Endothelial cell of umbilical vein (primary cell): ENCODE data around the gene FOXK1.

Experiments used
- EZH2 ChIP-seq: IDR thresholded peaks from 2 replicates; pipeline ENCODE4 v1.6.1; 2012; ENCODE audit warnings: borderline replicate concordance, low read depth, mild to moderate bottlenecking, moderate library complexity, low read length, inconsistent platforms; ENCODE audit not compliant: severe bottlenecking
- POLR2A ChIP-seq: IDR thresholded peaks from 2 replicates; pipeline ENCODE4 v1.6.1; 2012; ENCODE audit warnings: low read depth, mild to moderate bottlenecking, control low read depth, low read length
- POLR2AphosphoS5 ChIP-seq: IDR thresholded peaks from 2 replicates; pipeline ENCODE4 v1.6.1; 2012; ENCODE audit warnings: low read depth, mild to moderate bottlenecking, control low read depth, low read length, moderate library complexity; ENCODE audit not compliant: insufficient read depth
- TF ChIP-seq, protein P1 (sequence below), 2 donors: IDR thresholded peaks; 1 replicate in 1 of 2; 2 replicates in 1 of 2; pipeline ENCODE4 v1.5.1; 2011; ENCODE audit warnings: low read length in 2 of 2, mild to moderate bottlenecking in 2 of 2, moderate library complexity in 2 of 2, control low read depth in 1 of 2, inconsistent platforms in 1 of 2, low read depth in 1 of 2; ENCODE audit not compliant: insufficient read depth in 1 of 2; ENCODE audit errors: extremely low read depth in 1 of 2
- TF ChIP-seq, protein P2 (sequence below): IDR thresholded peaks from 2 replicates; pipeline ENCODE4 v1.6.1; 2011; ENCODE audit not compliant: insufficient read depth, insufficient read length

DNA sequence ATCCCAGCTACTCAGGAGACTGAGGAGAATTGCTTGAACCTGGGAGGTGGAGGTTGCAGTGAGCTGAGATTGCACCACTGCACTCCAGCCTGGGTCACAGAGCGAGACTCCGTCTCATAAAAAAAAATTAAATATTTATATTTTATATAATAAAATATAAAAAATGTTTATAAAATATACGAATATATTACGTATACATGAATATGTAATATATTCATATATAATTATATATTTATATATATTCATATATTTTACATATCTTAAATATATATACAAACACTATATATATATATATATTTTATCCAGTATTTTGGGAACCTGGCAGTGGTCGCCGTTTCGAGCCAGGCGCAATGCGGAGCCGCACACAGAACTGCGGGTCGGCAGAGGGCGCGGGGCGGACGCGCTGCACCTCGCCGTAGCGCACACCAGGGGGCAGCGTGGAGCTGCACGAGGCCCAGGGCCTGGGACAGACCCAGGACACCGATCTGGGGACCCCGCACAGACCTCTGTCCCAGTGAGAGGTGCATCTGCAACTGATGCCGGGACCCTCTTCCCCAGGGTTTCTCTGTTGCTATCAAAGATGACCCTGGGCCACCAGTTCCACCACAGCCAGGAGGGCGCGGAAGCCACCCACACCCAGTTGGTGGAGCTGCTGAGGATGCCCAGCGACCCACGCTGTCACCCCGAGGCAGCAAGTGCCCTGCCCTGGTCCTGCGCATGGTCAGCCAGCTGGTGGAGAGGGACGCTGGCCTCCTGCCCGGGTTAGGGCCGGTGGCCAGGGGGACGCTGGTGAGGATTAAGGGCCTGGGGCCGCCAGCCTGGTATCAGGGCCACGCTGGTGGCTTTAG lies 116.0 kb downstream of the FOXK1 start:
- TF ChIP-seq, protein P1, sequence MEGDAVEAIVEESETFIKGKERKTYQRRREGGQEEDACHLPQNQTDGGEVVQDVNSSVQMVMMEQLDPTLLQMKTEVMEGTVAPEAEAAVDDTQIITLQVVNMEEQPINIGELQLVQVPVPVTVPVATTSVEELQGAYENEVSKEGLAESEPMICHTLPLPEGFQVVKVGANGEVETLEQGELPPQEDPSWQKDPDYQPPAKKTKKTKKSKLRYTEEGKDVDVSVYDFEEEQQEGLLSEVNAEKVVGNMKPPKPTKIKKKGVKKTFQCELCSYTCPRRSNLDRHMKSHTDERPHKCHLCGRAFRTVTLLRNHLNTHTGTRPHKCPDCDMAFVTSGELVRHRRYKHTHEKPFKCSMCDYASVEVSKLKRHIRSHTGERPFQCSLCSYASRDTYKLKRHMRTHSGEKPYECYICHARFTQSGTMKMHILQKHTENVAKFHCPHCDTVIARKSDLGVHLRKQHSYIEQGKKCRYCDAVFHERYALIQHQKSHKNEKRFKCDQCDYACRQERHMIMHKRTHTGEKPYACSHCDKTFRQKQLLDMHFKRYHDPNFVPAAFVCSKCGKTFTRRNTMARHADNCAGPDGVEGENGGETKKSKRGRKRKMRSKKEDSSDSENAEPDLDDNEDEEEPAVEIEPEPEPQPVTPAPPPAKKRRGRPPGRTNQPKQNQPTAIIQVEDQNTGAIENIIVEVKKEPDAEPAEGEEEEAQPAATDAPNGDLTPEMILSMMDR (IDR thresholded peaks at IDR 0.05; ENCODE audit: extremely low read depth in 1 of 2, insufficient read depth in 1 of 2, low read depth in 1 of 2, low read length in 2 of 2), result peak; percentile 67 to 97
- TF ChIP-seq POLR2A (no peak), EZH2 (no peak), POLR2AphosphoS5 (no peak)
- TF ChIP-seq, protein P2, sequence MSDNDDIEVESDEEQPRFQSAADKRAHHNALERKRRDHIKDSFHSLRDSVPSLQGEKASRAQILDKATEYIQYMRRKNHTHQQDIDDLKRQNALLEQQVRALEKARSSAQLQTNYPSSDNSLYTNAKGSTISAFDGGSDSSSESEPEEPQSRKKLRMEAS, result no peak
